HT-29 (cell line): ENCODE measurements around the gene CAMKMT. TPM values are rescaled to one million over a fixed set of nuclear protein-coding genes. Genes with fewer than 3 reads are reported as not detected.

Experiments
- DNase-seq: peaks from one replicate; pipeline ENCODE4 v3.0.0-alpha.2; 2015; ENCODE audit warnings: low spot score
- total RNA-seq: library from RNA; depleted of rRNA; stranded (reverse); fragments of >200 nt; shearing (Covaris generic); gene quantifications from 2 replicates; pipeline ENCODE4 v1.2.3, GENCODE V29; 2014

CAMKMT gene
- total RNA-seq, 1 experiment from 2014 or later: 8.3 TPM

GRCh38 chr2:44688456-44689124 lies 326.8 kb downstream of the CAMKMT start:
- DNase-seq: no peak

GRCh38 chr2:44689516-44689915 lies 327.8 kb downstream of the CAMKMT start:
- no peak for DNase-seq

- no peak for DNase-seq
Measured at GRCh38 chr2:44691174-44691785, 329.5 kb downstream of the CAMKMT start.

- DNase-seq: no peak
Measured at GRCh38 chr2:44692821-44693220, 331.1 kb downstream of the CAMKMT start.

- DNase-seq: no peak
Measured at GRCh38 chr2:44700824-44701223, 339.1 kb downstream of the CAMKMT start.

- DNase-seq: no peak
Measured at GRCh38 chr2:44705356-44705755, 343.6 kb downstream of the CAMKMT start.

GRCh38 chr2:44705876-44706480 lies 344.2 kb downstream of the CAMKMT start:
- no peak for DNase-seq

- no peak for DNase-seq
Measured at GRCh38 chr2:44706681-44707553, 345.2 kb downstream of the CAMKMT start.

GRCh38 chr2:44707945-44708660 lies 346.4 kb downstream of the CAMKMT start:
- DNase-seq: peak; percentile 18

GRCh38 chr2:44708661-44709000 lies 346.9 kb downstream of the CAMKMT start:
- no peak for DNase-seq

GRCh38 chr2:44713170-44713569 lies 351.4 kb downstream of the CAMKMT start:
- no peak for DNase-seq

- peak; percentile 53 for DNase-seq
Measured at GRCh38 chr2:44715671-44716081, 353.9 kb downstream of the CAMKMT start.

- DNase-seq: no peak
Measured at GRCh38 chr2:44716131-44716530, 354.4 kb downstream of the CAMKMT start.

- no peak for DNase-seq
Measured at GRCh38 chr2:44718431-44718830, 356.7 kb downstream of the CAMKMT start.

- no peak for DNase-seq
Measured at GRCh38 chr2:44719562-44719961, 357.8 kb downstream of the CAMKMT start.

- DNase-seq: no peak
Measured at GRCh38 chr2:44722026-44722625, 360.4 kb downstream of the CAMKMT start.

GRCh38 chr2:44723921-44724320 lies 362.2 kb downstream of the CAMKMT start:
- no peak for DNase-seq

- no peak for DNase-seq
Measured at GRCh38 chr2:44730593-44730992, 368.8 kb downstream of the CAMKMT start.

GRCh38 chr2:44731505-44731904 lies 369.8 kb downstream of the CAMKMT start:
- no peak for DNase-seq

GRCh38 chr2:44736270-44736942 lies 374.7 kb downstream of the CAMKMT start:
- no peak for DNase-seq

- peak; percentile 46 for DNase-seq
Measured at GRCh38 chr2:44740678-44741077, 378.9 kb downstream of the CAMKMT start.
